Mononuclear cell (primary cell): Measurements from ENCODE around the gene NIN. TPM values are rescaled to one million over a fixed set of nuclear protein-coding genes. Genes with fewer than 3 reads are reported as not detected.

Source experiments
- H3K27me3 ChIP-seq: 2 replicates; pipeline ENCODE4 v1.6.0; 2011; ENCODE audit warnings: low read length, control low read depth; ENCODE audit not compliant: insufficient read depth
- H3K4me1 ChIP-seq: 2 replicates; pipeline ENCODE4 v1.5.1; 2011; ENCODE audit warnings: mild to moderate bottlenecking, low read length, control low read depth; ENCODE audit not compliant: insufficient read depth
- H3K4me3 ChIP-seq: 2 replicates; pipeline ENCODE4 v1.5.1; 2011; ENCODE audit warnings: mild to moderate bottlenecking, low read length, moderate library complexity
- H3K9me3 ChIP-seq: 2 replicates; pipeline ENCODE4 v1.5.1; 2011; ENCODE audit warnings: low read depth, mild to moderate bottlenecking, control low read depth, low read length
- total RNA-seq: library from RNA; depleted of rRNA; stranded (reverse); fragments of >200 nt; gene quantifications from one replicate; pipeline ENCODE4 v1.2.3, GENCODE V29; 2012

The NIN gene
- total RNA-seq = 119 TPM

GRCh38 chr14:50830932-50831725 is at the start of gene NIN:
Gene NIN (minus strand): TSS chr14:50831162. CDS start chr14:50822056, 9,106 bp downstream.
- Histone ChIP-seq H3K4me1 (peaks cover 58% of the 10 kb centered on the region), H3K9me3 (no peaks in the 10 kb centered on the region), H3K4me3 (peak within 1 kb of the TSS; percentile 79), H3K27me3 (no peaks in the 10 kb centered on the region)

- Histone ChIP-seq H3K9me3 (no peaks in the 10 kb centered on the region), H3K4me1 (peaks cover 30% of the 10 kb centered on the region), H3K4me3 (no peak overlapping the region), H3K27me3 (peaks cover 22% of the 10 kb centered on the region)
Observed at GRCh38 chr14:50875359-50876070, 44.6 kb upstream of the NIN start.

GRCh38 chr14:50874757-50875156 is 43.8 kb upstream of the NIN start:
- Histone ChIP-seq H3K4me1 (peaks cover 30% of the 10 kb centered on the region), H3K9me3 (no peaks in the 10 kb centered on the region), H3K4me3 (no peak overlapping the region), H3K27me3 (peaks cover 30% of the 10 kb centered on the region)

- peaks cover 30% of the 10 kb centered on the region for H3K4me1 ChIP-seq
- H3K27me3 ChIP-seq = peaks cover 47% of the 10 kb centered on the region
- H3K4me3 ChIP-seq = no peak within 1 kb of the TSS
- H3K9me3 ChIP-seq = no peaks in the 10 kb centered on the region
Observed at GRCh38 chr14:50871914-50872732, 41.2 kb upstream of the NIN start, which contains the start of gene ABHD12B. Gene ABHD12B (plus strand): TSS chr14:50872053. CDS start chr14:50872175, 122 bp downstream.

- peaks cover 32% of the 10 kb centered on the region for H3K4me1 ChIP-seq
- H3K27me3 ChIP-seq = peaks cover 47% of the 10 kb centered on the region
- no peak overlapping the region for H3K4me3 ChIP-seq
- H3K9me3 ChIP-seq = no peaks in the 10 kb centered on the region
Observed at GRCh38 chr14:50871228-50871627, 40.3 kb upstream of the NIN start.

GRCh38 chr14:50865391-50866076 is 34.6 kb upstream of the NIN start:
- Histone ChIP-seq H3K4me3 (no peak overlapping the region), H3K27me3 (peaks cover 25% of the 10 kb centered on the region), H3K9me3 (no peaks in the 10 kb centered on the region), H3K4me1 (peaks cover 10% of the 10 kb centered on the region)

GRCh38 chr14:50864946-50865345 is 34.0 kb upstream of the NIN start:
- Histone ChIP-seq H3K27me3 (peaks cover 20% of the 10 kb centered on the region), H3K4me3 (no peak overlapping the region), H3K4me1 (peaks cover 13% of the 10 kb centered on the region), H3K9me3 (no peaks in the 10 kb centered on the region)

- Histone ChIP-seq H3K4me3 (no peak overlapping the region), H3K4me1 (peaks cover 20% of the 10 kb centered on the region), H3K27me3 (peaks cover 13% of the 10 kb centered on the region), H3K9me3 (no peaks in the 10 kb centered on the region)
Observed at GRCh38 chr14:50864237-50864636, 33.3 kb upstream of the NIN start.

GRCh38 chr14:50862036-50862570 is 31.1 kb upstream of the NIN start:
- H3K27me3 ChIP-seq = no peaks in the 10 kb centered on the region
- H3K9me3 ChIP-seq = no peaks in the 10 kb centered on the region
- H3K4me1 ChIP-seq = peaks cover 20% of the 10 kb centered on the region
- no peak overlapping the region for H3K4me3 ChIP-seq

GRCh38 chr14:50860478-50861086 is 29.6 kb upstream of the NIN start:
- peaks cover 13% of the 10 kb centered on the region for H3K4me1 ChIP-seq
- H3K9me3 ChIP-seq = no peaks in the 10 kb centered on the region
- no peaks in the 10 kb centered on the region for H3K27me3 ChIP-seq
- peak overlapping the region; percentile 70 for H3K4me3 ChIP-seq

GRCh38 chr14:50859296-50859624 is 28.3 kb upstream of the NIN start:
- Histone ChIP-seq H3K27me3 (no peaks in the 10 kb centered on the region), H3K4me1 (peaks cover 15% of the 10 kb centered on the region), H3K9me3 (no peaks in the 10 kb centered on the region), H3K4me3 (peak overlapping the region; percentile 70)

GRCh38 chr14:50856660-50857059 is 25.7 kb upstream of the NIN start:
- Histone ChIP-seq H3K27me3 (no peaks in the 10 kb centered on the region), H3K4me3 (no peak overlapping the region), H3K9me3 (no peaks in the 10 kb centered on the region), H3K4me1 (peaks cover 15% of the 10 kb centered on the region)

- H3K9me3 ChIP-seq = no peaks in the 10 kb centered on the region
- no peak overlapping the region for H3K4me3 ChIP-seq
- H3K27me3 ChIP-seq = no peaks in the 10 kb centered on the region
- peaks cover 15% of the 10 kb centered on the region for H3K4me1 ChIP-seq
Observed at GRCh38 chr14:50855558-50855957, 24.6 kb upstream of the NIN start.

GRCh38 chr14:50854521-50854920 is 23.6 kb upstream of the NIN start:
- Histone ChIP-seq H3K27me3 (no peaks in the 10 kb centered on the region), H3K4me3 (no peak overlapping the region), H3K9me3 (no peaks in the 10 kb centered on the region), H3K4me1 (peaks cover 8% of the 10 kb centered on the region)
